Right lobe of liver (tissue), 4 donors: ENCODE results near the gene KMT5C.

Source experiments
- CTCF ChIP-seq, 4 donors: fragments of 200-600 bp in 3 of 4; fragments of 450-650 bp in 1 of 4; IDR thresholded peaks; one replicate each; pipeline versions ENCODE4 v1.5.1 to v1.8.0; 2016 to 2022; ENCODE audit warnings: antibody characterized with exemption in 4 of 4, mild to moderate bottlenecking in 2 of 4
- POLR2A ChIP-seq: fragments of 450-650 bp; IDR thresholded peaks from one replicate; pipeline ENCODE4 v1.6.1; 2017; ENCODE audit warnings: antibody characterized with exemption, mild to moderate bottlenecking
- donor health status: DM: no; HTN: no; CAD: no.
- donor health status: DM: no; HTN: no; CAD: no.
- donor health status: DM: no; HTN: yes; CAD: no.

- no peak for TF ChIP-seq CTCF (IDR thresholded peaks at IDR 0.05)
- no peak for TF ChIP-seq POLR2A
These were observed 2.2 kb downstream of the KMT5C start for GRCh38 chr19:55341595-55342531.
